HepG2 (cell line): Measurements from ENCODE around the gene EFCAB8. TPM values are rescaled to one million over a fixed set of nuclear protein-coding genes. Genes with fewer than 3 reads are reported as not detected.

ENCODE experiments used
- ATAD3A ChIP-seq: sonication (generic); formaldehyde crosslinking; IDR thresholded peaks from 2 replicates; pipeline ENCODE4 v1.4.0; 2020; ENCODE audit warnings: missing genetic modification reagents
- BRD4 ChIP-seq: sonication (generic); formaldehyde crosslinking; IDR thresholded peaks from 2 replicates; pipeline ENCODE4 v1.4.0; 2020; ENCODE audit warnings: missing genetic modification reagents
- CAMTA2 ChIP-seq: sonication (generic); formaldehyde crosslinking; IDR thresholded peaks from 2 replicates; pipeline ENCODE4 v1.4.0; 2020; ENCODE audit warnings: mild to moderate bottlenecking, missing genetic modification reagents, borderline replicate concordance
- FLYWCH1 ChIP-seq: sonication (generic); formaldehyde crosslinking; IDR thresholded peaks from 2 replicates; pipeline ENCODE4 v1.8.1; 2023; ENCODE audit warnings: mild to moderate bottlenecking, missing genetic modification reagents
- HNRNPL ChIP-seq: fragments of 200-400 bp; formaldehyde crosslinking; IDR thresholded peaks from 2 replicates; pipeline ENCODE4 v1.6.1; 2017; ENCODE audit warnings: mild to moderate bottlenecking, low read depth, low read length
- KDM4B ChIP-seq: sonication (generic); formaldehyde crosslinking; IDR thresholded peaks from 2 replicates; pipeline ENCODE4 v1.4.0; 2020; ENCODE audit warnings: missing genetic modification reagents
- KLF16 ChIP-seq, 2 experiments: sonication (generic) in 1 of 2; formaldehyde crosslinking in 1 of 2; IDR thresholded peaks; 2 replicates each; pipeline versions ENCODE4 v1.6.1 to v1.8.0; 2016 to 2023; ENCODE audit warnings: missing genetic modification reagents in 2 of 2, missing compliant biosample characterization in 1 of 2
- KMT2A ChIP-seq: sonication (generic); formaldehyde crosslinking; IDR thresholded peaks from 2 replicates; pipeline ENCODE4 v1.4.0; 2020; ENCODE audit warnings: missing genetic modification reagents
- MTF2 ChIP-seq: sonication (generic); formaldehyde crosslinking; IDR thresholded peaks from 2 replicates; pipeline ENCODE4 v1.5.0; 2020; ENCODE audit warnings: missing genetic modification reagents, borderline replicate concordance
- NFE2L2 ChIP-seq: fragments of 150-350 bp; IDR thresholded peaks from 2 replicates; pipeline ENCODE4 v1.6.1; 2014; ENCODE audit warnings: low read length
- PAF1 ChIP-seq: IDR thresholded peaks from 2 replicates; pipeline ENCODE4 v1.6.1; 2016; ENCODE audit warnings: missing genetic modification reagents, missing compliant biosample characterization
- PHF20 ChIP-seq: sonication (generic); formaldehyde crosslinking; IDR thresholded peaks from 2 replicates; pipeline ENCODE4 v1.5.0; 2020; ENCODE audit warnings: mild to moderate bottlenecking, missing genetic modification reagents
- RBM39 ChIP-seq: fragments of 200-400 bp; formaldehyde crosslinking; IDR thresholded peaks from one replicate; pipeline ENCODE4 v1.6.1; 2018; ENCODE audit warnings: antibody characterized with exemption, mild to moderate bottlenecking, low read depth, low read length; ENCODE audit not compliant: poor library complexity, severe bottlenecking
- RELA ChIP-seq: sonication (generic); formaldehyde crosslinking; IDR thresholded peaks from 2 replicates; pipeline ENCODE4 v1.4.0; 2020; ENCODE audit warnings: missing genetic modification reagents
- SMAD9 ChIP-seq: sonication (generic); formaldehyde crosslinking; IDR thresholded peaks from 2 replicates; pipeline ENCODE4 v1.5.1; 2020; ENCODE audit warnings: mild to moderate bottlenecking, missing genetic modification reagents
- SPEN ChIP-seq: sonication (generic); formaldehyde crosslinking; IDR thresholded peaks from 2 replicates; pipeline ENCODE4 v1.5.1; 2020; ENCODE audit warnings: low read depth, mild to moderate bottlenecking, missing genetic modification reagents
- TBL1XR1 ChIP-seq: fragments of 150-350 bp; IDR thresholded peaks from 2 replicates; pipeline ENCODE4 v1.6.1; 2014; ENCODE audit warnings: borderline replicate concordance, low read length; ENCODE audit not compliant: partially characterized antibody
- TCF12 ChIP-seq, 2 experiments: fragments of 450-650 bp in 1 of 2; sonication (generic) in 1 of 2; formaldehyde crosslinking in 1 of 2; IDR thresholded peaks; 2 replicates each; pipeline versions ENCODE4 v1.6.1 to v1.8.0; 2017 to 2022; ENCODE audit warnings: antibody characterized with exemption in 1 of 2, mild to moderate bottlenecking in 1 of 2, missing genetic modification reagents in 1 of 2, moderate library complexity in 1 of 2
- ZNF562 ChIP-seq: sonication (generic); formaldehyde crosslinking; IDR thresholded peaks from 2 replicates; pipeline ENCODE4 v1.8.0; 2022; ENCODE audit warnings: missing genetic modification reagents, borderline replicate concordance
- ZNF644 ChIP-seq: IDR thresholded peaks from 2 replicates; pipeline ENCODE4 v1.6.1; 2016; ENCODE audit warnings: low read depth
- polyA plus RNA-seq, 8 experiments: library from polyadenylated mRNA; depleted of rRNA in 3 of 8; stranded (reverse) in 7 of 8; unstranded in 1 of 8; fragments of >200 nt; fragmentation: Illumina TruSeq in 4 of 8; extraction: Trizol in 4 of 8; gene quantifications; 2 replicates each; pipeline versions ENCODE4 v1.2.1 to v1.2.3, GENCODE V29; 2011 to 2016; ENCODE audit warnings: low read depth in 4 of 8, missing spikeins in 1 of 8, mixed read lengths in 1 of 8; ENCODE audit not compliant: insufficient read depth in 1 of 8
- total RNA-seq, 5 experiments: library from RNA; depleted of rRNA; stranded (reverse); fragments of >200 nt; fragmentation: Illumina TruSeq; extraction: Trizol; gene quantifications; 2 replicates each; pipeline ENCODE4 v1.2.3, GENCODE V29; 2016; ENCODE audit warnings: low read depth in 1 of 5
- TF ChIP-seq, protein P1 (sequence below): sonication (generic); formaldehyde crosslinking; IDR thresholded peaks from 2 replicates; pipeline ENCODE4 v1.5.0; 2020; ENCODE audit warnings: missing genetic modification reagents
- TF ChIP-seq, protein P2 (sequence below): sonication (generic); formaldehyde crosslinking; conservative IDR thresholded peaks from 2 replicates; pipeline ENCODE4 v1.5.0; 2020; ENCODE audit warnings: missing genetic modification reagents
- TF ChIP-seq, protein P3 (sequence below): sonication (generic); formaldehyde crosslinking; IDR thresholded peaks from 2 replicates; pipeline ENCODE4 v1.9.0; 2022; ENCODE audit warnings: low read depth, missing genetic modification reagents
- TF ChIP-seq, protein P4 (sequence below): IDR thresholded peaks from 2 replicates; pipeline ENCODE4 v1.6.1; 2018; ENCODE audit warnings: missing genetic modification reagents

Gene EFCAB8
- total and polyA plus RNA-seq, 2 of the 13 experiments (the other 11 are each of a cell fraction or from before 2014, with no cell fraction given): 0.15 to 0.22 TPM

DNA sequence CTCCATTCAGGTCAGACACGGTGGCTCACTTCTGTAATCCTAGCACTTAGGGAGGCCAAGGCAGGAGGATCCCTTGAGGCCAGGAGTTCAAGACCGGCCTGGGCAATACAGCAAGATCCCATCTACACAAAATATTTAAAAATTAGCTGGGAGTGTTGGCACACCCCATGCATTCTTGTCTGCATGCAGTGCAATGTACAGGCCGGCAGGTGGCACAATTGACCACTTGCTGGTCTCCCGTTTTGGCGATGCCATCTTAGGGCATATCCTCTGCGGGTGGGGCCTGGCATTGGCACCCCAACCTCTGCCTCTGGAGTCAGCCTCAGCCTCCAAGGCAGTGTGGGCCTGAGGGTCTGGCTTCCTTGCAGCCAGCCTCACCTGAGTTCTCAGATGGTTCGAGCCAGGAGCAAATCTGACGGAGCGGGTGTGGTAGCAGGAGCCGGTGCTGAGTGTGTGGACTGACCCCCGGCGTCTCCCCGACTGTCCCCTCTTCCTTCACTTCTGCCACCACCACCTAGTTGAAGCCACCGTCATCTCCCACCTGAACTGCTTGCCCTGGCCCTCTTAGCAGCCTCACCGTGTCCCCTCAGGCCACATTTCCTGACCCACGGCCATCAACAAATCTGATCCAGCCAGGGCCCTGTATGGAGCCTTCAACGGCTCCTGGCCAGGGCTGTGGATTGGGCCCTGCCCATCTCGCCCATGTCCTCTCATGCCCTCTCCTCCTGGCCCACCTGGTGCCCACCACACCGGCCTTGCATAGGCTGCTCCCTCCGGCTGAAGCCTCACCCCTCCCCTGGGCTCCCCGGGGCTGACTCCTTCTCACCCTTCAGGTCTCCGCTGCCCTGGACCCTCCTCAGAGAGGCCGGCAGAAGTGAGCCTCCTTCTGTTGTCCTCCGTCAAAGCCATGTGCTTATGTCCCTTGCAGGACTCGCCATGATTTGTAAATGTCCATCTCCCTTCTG, 44.0 kb downstream of the EFCAB8 start (continued):
- TF ChIP-seq SPEN (no peak; the same call in 1 of the 2 replicates), RBM39 (peak; percentile 34), FLYWCH1 (CRISPR knock-in tag) (no peak), KMT2A (CRISPR knock-in tag) (no peak), PHF20 (CRISPR knock-in tag) (no peak; the same call in 1 of the 2 replicates), BRD4 (CRISPR knock-in tag) (no peak), TBL1XR1 (no peak), TCF12 (IDR thresholded peaks at IDR 0.05) (no peak), TCF12 (CRISPR knock-in tag; IDR thresholded peaks at IDR 0.05) (no peak), SMAD9 (CRISPR knock-in tag) (no peak), HNRNPL (peak; percentile 98), NFE2L2 (no peak), ATAD3A (CRISPR knock-in tag) (no peak), KDM4B (CRISPR knock-in tag) (no peak), PAF1 (CRISPR knock-in tag) (no peak), MTF2 (no peak), KLF16 (CRISPR knock-in tag; IDR thresholded peaks at IDR 0.05) (peak in 1 of 2 experiments; percentile 62; a peak in 1 of 4 replicates), CAMTA2 (CRISPR knock-in tag) (no peak), RELA (CRISPR knock-in tag) (no peak), ZNF644 (CRISPR knock-in tag) (no peak), ZNF562 (CRISPR knock-in tag) (no peak)
- TF ChIP-seq, protein P1, sequence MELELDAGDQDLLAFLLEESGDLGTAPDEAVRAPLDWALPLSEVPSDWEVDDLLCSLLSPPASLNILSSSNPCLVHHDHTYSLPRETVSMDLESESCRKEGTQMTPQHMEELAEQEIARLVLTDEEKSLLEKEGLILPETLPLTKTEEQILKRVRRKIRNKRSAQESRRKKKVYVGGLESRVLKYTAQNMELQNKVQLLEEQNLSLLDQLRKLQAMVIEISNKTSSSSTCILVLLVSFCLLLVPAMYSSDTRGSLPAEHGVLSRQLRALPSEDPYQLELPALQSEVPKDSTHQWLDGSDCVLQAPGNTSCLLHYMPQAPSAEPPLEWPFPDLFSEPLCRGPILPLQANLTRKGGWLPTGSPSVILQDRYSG (CRISPR knock-in tag): no peak
- TF ChIP-seq, protein P2, sequence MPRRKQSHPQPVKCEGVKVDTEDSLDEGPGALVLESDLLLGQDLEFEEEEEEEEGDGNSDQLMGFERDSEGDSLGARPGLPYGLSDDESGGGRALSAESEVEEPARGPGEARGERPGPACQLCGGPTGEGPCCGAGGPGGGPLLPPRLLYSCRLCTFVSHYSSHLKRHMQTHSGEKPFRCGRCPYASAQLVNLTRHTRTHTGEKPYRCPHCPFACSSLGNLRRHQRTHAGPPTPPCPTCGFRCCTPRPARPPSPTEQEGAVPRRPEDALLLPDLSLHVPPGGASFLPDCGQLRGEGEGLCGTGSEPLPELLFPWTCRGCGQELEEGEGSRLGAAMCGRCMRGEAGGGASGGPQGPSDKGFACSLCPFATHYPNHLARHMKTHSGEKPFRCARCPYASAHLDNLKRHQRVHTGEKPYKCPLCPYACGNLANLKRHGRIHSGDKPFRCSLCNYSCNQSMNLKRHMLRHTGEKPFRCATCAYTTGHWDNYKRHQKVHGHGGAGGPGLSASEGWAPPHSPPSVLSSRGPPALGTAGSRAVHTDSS (CRISPR knock-in tag): no peak
- TF ChIP-seq, protein P3, sequence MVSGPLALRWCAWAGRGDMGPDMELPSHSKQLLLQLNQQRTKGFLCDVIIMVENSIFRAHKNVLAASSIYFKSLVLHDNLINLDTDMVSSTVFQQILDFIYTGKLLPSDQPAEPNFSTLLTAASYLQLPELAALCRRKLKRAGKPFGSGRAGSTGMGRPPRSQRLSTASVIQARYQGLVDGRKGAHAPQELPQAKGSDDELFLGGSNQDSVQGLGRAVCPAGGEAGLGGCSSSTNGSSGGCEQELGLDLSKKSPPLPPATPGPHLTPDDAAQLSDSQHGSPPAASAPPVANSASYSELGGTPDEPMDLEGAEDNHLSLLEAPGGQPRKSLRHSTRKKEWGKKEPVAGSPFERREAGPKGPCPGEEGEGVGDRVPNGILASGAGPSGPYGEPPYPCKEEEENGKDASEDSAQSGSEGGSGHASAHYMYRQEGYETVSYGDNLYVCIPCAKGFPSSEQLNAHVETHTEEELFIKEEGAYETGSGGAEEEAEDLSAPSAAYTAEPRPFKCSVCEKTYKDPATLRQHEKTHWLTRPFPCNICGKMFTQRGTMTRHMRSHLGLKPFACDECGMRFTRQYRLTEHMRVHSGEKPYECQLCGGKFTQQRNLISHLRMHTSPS (CRISPR knock-in tag): peak; percentile 77
- TF ChIP-seq, protein P4, sequence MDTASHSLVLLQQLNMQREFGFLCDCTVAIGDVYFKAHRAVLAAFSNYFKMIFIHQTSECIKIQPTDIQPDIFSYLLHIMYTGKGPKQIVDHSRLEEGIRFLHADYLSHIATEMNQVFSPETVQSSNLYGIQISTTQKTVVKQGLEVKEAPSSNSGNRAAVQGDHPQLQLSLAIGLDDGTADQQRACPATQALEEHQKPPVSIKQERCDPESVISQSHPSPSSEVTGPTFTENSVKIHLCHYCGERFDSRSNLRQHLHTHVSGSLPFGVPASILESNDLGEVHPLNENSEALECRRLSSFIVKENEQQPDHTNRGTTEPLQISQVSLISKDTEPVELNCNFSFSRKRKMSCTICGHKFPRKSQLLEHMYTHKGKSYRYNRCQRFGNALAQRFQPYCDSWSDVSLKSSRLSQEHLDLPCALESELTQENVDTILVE: peak; percentile 35; the same call in 1 of the 2 replicates
